SHP77 (cell line): ENCODE results near the gene RBFOX1.

ENCODE experiments used
- DNase-seq, 2 experiments: peaks; one replicate each; lab custom pipeline; 2025; lab: John Stamatoyannopoulos, UW

RBFOX1 gene

GRCh38 chr16:7332611-7333010 is at the start of gene RBFOX1:
RBFOX1 (plus strand) TSS chr16:7332845.
- no peak for DNase-seq

DNA sequence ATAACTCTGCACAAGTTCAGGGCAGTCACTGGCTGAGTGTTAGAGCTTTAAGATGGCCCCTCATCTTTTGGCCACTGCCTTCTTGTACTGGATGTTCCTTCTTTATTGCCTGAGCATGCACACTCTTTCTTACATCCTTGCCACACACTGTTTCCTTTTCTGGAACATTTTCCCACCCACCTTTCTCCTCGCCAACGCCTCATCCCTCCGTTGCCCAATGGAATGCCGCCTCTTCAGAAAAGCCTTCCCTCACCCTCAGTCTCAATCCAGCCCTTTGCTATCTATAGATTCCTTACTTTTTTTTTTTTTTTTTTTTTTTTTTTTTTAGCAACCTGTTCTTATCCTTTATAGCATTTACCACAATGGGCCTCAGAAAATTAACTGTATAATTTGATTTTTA is 47.9 kb upstream of the RBFOX1 start:
- DNase-seq: no peak

GRCh38 chr16:7285520-7285919 is 47.1 kb upstream of the RBFOX1 start:
- no peak for DNase-seq

DNA sequence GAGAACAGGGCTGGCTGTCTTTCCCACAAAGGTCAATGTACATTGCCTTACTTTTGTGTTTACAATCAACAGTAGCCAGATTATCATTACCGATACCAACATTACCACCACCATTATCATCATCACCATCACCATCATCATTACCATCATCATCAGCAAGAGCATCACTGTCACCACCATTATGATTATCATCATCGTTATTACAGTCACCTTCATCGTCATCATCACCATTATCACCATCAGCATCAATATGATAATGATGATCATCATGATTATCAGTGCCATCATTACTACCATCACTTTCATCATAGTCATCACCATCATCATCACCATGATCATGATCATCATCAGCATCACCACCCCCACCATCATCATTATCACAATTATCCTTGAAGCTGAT is 43.3 kb upstream of the RBFOX1 start:
- DNase-seq: no peak

DNA sequence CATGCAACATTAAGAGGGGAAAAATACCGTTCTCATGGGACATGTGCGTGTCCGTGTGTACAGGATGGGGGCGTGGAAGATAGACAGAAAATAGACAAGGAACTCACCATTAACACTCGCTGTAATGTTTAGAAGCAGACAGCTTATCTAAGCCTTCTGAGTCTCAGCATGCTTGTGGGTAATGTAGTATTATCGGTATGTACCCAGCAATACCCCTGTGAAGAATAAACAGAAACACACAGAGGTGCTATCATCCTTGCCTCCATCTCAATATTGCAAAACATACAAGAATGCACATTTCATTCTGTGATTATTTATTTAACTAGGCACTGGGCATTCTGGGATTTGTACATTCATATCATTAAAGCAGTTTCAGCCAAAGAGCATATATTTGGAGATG is 42.0 kb upstream of the RBFOX1 start:
- no peak for DNase-seq

- DNase-seq: no peak
Observed at GRCh38 chr16:7294020-7294419, 38.6 kb upstream of the RBFOX1 start.

- no peak for DNase-seq
Observed at GRCh38 chr16:7303052-7303610, 29.5 kb upstream of the RBFOX1 start.

- no peak for DNase-seq
Observed at GRCh38 chr16:7303660-7304200, 28.9 kb upstream of the RBFOX1 start.

- no peak for DNase-seq
Observed at GRCh38 chr16:7304279-7304678, 28.4 kb upstream of the RBFOX1 start.

GRCh38 chr16:7304958-7305357 is 27.7 kb upstream of the RBFOX1 start:
- DNase-seq: no peak

DNA sequence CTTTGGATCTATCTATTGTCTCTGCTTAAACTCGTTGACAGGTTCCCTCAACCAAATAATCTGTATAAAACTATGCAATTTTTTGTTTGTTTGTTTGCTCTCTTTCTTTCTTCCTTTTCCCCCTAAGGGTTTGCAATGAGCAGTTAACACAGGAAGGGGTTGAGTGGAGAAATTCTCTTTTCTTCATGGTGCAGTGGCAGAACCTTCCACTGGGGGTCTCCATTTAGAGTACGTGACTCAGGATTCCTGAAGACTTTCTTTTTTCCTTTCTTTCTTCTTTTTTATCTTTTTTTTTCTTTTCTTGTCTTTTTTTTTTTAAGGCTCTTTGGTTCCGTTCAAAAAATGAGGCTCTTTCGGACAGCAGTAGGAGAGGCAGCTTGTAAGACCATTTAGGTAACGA is 19.5 kb upstream of the RBFOX1 start:
- DNase-seq: no peak

DNA sequence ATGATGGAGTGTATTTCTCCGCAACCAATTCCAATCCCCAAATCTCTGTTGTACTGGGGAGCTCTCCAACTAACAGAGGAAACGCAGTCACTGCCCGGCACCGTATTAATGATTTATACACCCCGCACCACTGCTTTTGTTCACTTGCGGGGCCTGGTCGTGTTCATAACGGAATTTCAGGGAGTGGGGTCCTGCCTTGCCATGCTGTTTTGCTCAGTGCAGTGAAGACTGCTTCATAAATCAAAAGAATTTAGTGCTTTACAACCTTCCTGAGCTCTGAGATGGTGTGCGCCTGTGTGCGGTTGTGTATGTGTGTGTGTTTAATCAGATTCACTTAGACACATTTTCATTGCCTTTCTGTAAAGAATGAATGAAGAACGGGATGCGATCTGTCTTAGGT is 18.5 kb upstream of the RBFOX1 start:
- DNase-seq: no peak

GRCh38 chr16:7315813-7316212 is 16.8 kb upstream of the RBFOX1 start:
- DNase-seq: no peak

GRCh38 chr16:7316281-7316888 is 16.3 kb upstream of the RBFOX1 start:
- no peak for DNase-seq

GRCh38 chr16:7317982-7318381 is 14.7 kb upstream of the RBFOX1 start:
- no peak for DNase-seq

- no peak for DNase-seq
Observed at GRCh38 chr16:7318686-7319085, 14.0 kb upstream of the RBFOX1 start.

- DNase-seq: no peak
Observed at GRCh38 chr16:7319514-7319913, 13.1 kb upstream of the RBFOX1 start.

GRCh38 chr16:7321661-7322060 is 11.0 kb upstream of the RBFOX1 start:
- DNase-seq: no peak

DNA sequence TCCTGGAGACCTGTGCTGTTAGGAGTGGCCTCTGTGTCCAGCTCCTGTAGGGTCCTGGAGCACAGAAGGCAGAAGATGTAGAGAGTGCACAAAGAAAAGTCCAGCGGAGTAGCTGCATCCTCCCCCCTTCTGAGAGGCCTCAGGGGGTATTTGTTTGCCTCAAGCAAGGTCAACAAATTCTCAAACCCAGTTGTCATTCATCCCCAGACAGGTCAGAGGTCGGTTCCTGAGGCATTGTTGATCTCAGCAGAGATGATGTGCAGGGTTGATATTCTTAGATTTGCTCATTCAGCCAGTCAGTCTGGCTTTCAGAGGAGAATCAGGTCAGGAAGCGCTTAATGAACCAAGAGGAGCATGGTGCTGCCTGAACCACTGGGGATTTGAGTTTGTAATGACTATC is 8.3 kb upstream of the RBFOX1 start:
- no peak for DNase-seq

DNA sequence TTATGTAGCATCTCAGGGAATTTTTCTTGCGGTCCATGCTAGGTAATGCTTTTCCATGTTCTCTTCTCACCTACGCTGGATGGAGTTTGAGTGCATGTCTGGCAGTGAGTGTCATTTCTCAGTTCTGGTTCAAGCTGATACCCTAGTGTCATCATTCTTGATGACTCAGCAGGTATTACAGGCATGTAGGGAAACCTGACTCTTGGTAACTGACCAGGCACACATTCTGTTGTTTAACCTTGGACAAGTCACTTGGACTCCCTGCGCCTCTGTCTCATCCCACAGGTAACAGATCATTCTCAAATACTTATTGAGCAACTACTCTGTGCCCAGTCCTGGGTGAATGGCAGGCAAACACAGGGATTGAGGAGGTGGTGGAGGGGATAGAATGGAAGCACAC is 6.8 kb upstream of the RBFOX1 start:
- DNase-seq: no peak

DNA sequence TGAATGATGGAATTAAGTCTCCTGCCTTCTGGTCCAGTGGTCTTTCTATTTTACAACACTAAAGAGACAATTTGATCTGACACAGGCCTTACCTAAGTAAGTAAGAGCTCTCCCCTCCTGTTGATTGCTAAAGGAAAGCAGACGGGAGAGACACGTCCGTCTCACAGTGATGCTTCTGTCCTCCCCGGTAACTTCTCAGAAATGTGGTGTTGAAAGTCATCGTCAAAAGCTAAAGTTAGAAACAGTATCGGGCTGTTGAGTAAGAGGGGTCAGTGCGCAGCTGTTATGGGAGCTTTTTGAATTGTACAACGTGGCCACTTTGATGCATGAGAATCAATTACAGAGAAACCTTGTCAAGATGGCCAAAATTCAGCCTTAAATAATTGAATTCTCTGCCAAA is 1.9 kb upstream of the RBFOX1 start:
- DNase-seq: no peak

DNA sequence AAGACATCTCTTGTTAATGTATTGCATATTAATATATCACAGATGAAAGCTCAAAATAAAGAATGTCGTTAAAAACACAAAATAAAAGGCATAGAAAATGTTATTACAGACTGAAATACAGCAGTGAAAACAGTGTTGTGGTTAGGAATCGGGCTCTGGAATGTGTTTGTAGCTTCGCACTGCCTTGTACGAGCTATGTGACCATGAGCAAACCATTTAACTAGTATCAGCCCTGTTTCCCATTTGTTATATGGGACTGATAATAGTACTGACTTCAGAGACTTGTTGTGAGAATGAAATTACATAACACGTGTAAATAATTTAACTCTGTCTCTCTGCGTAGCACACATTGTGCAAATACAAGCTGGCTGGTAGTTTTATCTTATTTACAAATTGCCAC is 648 bp upstream of the RBFOX1 start:
- DNase-seq: no peak

DNA sequence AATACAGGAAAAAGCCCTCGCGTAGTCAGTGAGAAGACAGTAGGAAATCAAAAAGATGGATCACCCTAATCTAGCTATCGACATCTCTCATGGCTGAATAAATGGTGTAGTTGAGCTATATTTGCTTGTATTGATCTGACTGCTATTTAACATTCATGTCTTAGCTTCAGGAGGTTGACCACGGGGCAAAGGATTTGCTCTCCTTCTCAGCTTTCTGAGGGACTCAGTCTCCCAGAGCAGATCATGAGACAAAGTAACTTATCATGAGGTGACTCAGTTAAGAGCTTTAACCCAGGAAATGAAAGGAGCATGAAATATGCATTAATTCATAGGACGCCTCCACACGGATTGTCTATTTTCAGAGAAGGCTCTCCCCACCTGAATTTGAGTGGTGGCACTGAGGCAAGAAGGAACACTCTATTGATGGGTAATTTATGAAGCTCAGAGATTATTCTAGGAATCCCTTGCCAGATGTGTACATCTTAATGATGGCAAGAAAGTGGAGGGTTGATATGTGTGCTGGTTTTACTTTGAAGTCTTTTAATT is 608 bp downstream of the RBFOX1 start:
- DNase-seq: no peak
